HCT116 (cell line): ENCODE data around the gene KIR3DL3. TPM values are rescaled to one million over a fixed set of nuclear protein-coding genes. Genes with fewer than 3 reads are reported as not detected.
"Not testable (repeated sequence)": the region's sequence is repeated elsewhere in the genome, so short reads cannot be mapped to it uniquely, and the experiment has no call there.

Source experiments
- ATAC-seq: fragments of 200-7000 bp; cut with Tn5 transposase; 2 replicates; pipeline ENCODE4 v1.9.1; 2020; ENCODE audit warnings: mild to moderate bottlenecking, moderate library complexity
- BruUV-seq: library from RNA; stranded (reverse); fragments of 400-500 nt; replicated peaks from 2 replicates; lab custom pipeline; 2021; lab: Mats Ljungman, UMichigan
- CTCF ChIA-PET: fragments of 300-600 bp; sonication (Branson Sonifier 250); formaldehyde crosslinking; loops from one replicate; lab custom pipeline; 2021; ENCODE audit warnings: antibody characterized with exemption; lab: Charles Lee
- POLR2A ChIA-PET: fragments of 300-600, 350-600 bp; sonication (Branson Sonifier 250); formaldehyde crosslinking; loops from one replicate; lab custom pipeline; 2021; ENCODE audit warnings: antibody characterized with exemption; lab: Charles Lee
- RAD21 ChIA-PET, 2 experiments: fragments of 300-600 bp; sonication (Branson Sonifier 250); formaldehyde crosslinking; loops; one replicate each; lab custom pipeline; 2023; ENCODE audit warnings: low total read pairs in 2 of 2; ENCODE audit not compliant: uncharacterized antibody in 2 of 2, unreplicated experiment in 2 of 2, low non-redundant PET in 1 of 2; lab: Charles Lee
- DNase-seq: peaks from one replicate; pipeline ENCODE4 v3.0.0-alpha.2; 2010; ENCODE audit warnings: low read depth, low spot score
- H2AFZ ChIP-seq: fragments of 200-600 bp; shearing (Covaris generic), sonication (generic); 2 replicates; pipeline ENCODE4 v1.6.1; 2017; ENCODE audit warnings: low read depth, mixed run types, mixed read lengths, antibody characterized with exemption, low read length; ENCODE audit not compliant: poor library complexity, severe bottlenecking
- H3K27ac ChIP-seq: 2 replicates; pipeline ENCODE4 v1.5.1; 2012; ENCODE audit warnings: low read depth, low read length
- H3K27me3 ChIP-seq: fragments of 200-600 bp; sonication (generic); 2 replicates; pipeline ENCODE4 v1.6.1; 2016; ENCODE audit warnings: mixed run types, low read length, mixed read lengths; ENCODE audit not compliant: insufficient read depth
- H3K36me3 ChIP-seq, 2 experiments: fragments of 200-500 bp in 1 of 2; fragments of 200-600 bp in 1 of 2; sonication (Bioruptor generic) in 1 of 2; sonication (generic) in 1 of 2; 2 replicates each; pipeline versions ENCODE4 v1.5.1 to v1.6.1; 2014 to 2016; ENCODE audit warnings: low read length in 2 of 2, inconsistent platforms in 1 of 2, mixed read lengths in 1 of 2, mixed run types in 1 of 2; ENCODE audit not compliant: insufficient read depth in 2 of 2, control insufficient read depth in 1 of 2
- H3K4me1 ChIP-seq, 2 experiments: fragments of 200-600 bp in 1 of 2; sonication (generic) in 1 of 2; 2 replicates each; pipeline versions ENCODE4 v1.5.1 to v1.6.1; 2012 to 2017; ENCODE audit warnings: low read length in 2 of 2, inconsistent platforms in 1 of 2, mild to moderate bottlenecking in 1 of 2, mixed read lengths in 1 of 2, mixed run types in 1 of 2, moderate library complexity in 1 of 2; ENCODE audit not compliant: insufficient read depth in 2 of 2, control insufficient read depth in 1 of 2
- H3K4me2 ChIP-seq: fragments of 200-600 bp; sonication (generic); 2 replicates; pipeline ENCODE4 v1.6.1; 2017; ENCODE audit warnings: mixed run types, low read length, mixed read lengths
- H3K4me3 ChIP-seq, 2 experiments: fragments of 200-600 bp in 1 of 2; sonication (generic) in 1 of 2; replicated peaks in 1 of 2; 2 replicates each; pipeline ENCODE4 v1.5.1; 2011 to 2016; ENCODE audit warnings: low read length in 2 of 2, control low read depth in 1 of 2, low read depth in 1 of 2, mild to moderate bottlenecking in 1 of 2, mixed read lengths in 1 of 2, mixed run types in 1 of 2
- H3K79me2 ChIP-seq: fragments of 200-600 bp; sonication (generic); 2 replicates; pipeline ENCODE4 v1.6.1; 2017; ENCODE audit warnings: mild to moderate bottlenecking, mixed run types, low read length, moderate library complexity, mixed read lengths; ENCODE audit not compliant: insufficient read depth
- H3K9ac ChIP-seq: fragments of 200-600 bp; sonication (generic); 2 replicates; pipeline ENCODE4 v1.6.1; 2016; ENCODE audit warnings: low read length, mixed read lengths
- H3K9me2 ChIP-seq: fragments of 200-600 bp; sonication (generic), shearing (Covaris generic); 2 replicates; pipeline ENCODE4 v1.6.1; 2017; ENCODE audit warnings: mixed run types, mild to moderate bottlenecking, moderate library complexity; ENCODE audit not compliant: insufficient read depth
- H3K9me3 ChIP-seq, 2 experiments: fragments of 200-500 bp in 1 of 2; fragments of 200-600 bp in 1 of 2; sonication (Bioruptor generic) in 1 of 2; sonication (generic) in 1 of 2; 2 replicates each; pipeline ENCODE4 v1.6.1; 2014 to 2017; ENCODE audit warnings: low read length in 2 of 2, mixed read lengths in 2 of 2, inconsistent platforms in 1 of 2, low read depth in 1 of 2, mild to moderate bottlenecking in 1 of 2, mixed run types in 1 of 2, moderate library complexity in 1 of 2; ENCODE audit not compliant: control insufficient read depth in 1 of 2, insufficient read depth in 1 of 2
- H4K20me1 ChIP-seq: fragments of 200-600 bp; sonication (generic), shearing (Covaris generic); 2 replicates; pipeline ENCODE4 v1.6.1; 2017; ENCODE audit warnings: mixed run types, mild to moderate bottlenecking, moderate library complexity; ENCODE audit not compliant: insufficient read depth
- intact Hi-C: fragments of 100-400 bp; cut with micrococcal nuclease; formaldehyde crosslinking; loops from 2 replicates; pipeline ENCODE4 v1.10.0; 2022
- total RNA-seq: library from RNA; stranded (reverse); gene quantifications from one replicate; pipeline ENCODE4 v1.2.1, GENCODE V29; 2021; ENCODE audit not compliant: unreplicated experiment

Gene KIR3DL3
- total RNA-seq, 1 experiment from 2014 or later: not detected

GRCh38 chr19:54775830-54776229 is 51.6 kb downstream of the KIR3DL3 start:
- H3K9me2 ChIP-seq, BruUV-seq, H3K27ac ChIP-seq, H4K20me1 ChIP-seq, H3K9me3 ChIP-seq, H3K4me1 ChIP-seq, H3K79me2 ChIP-seq, RAD21 ChIA-PET, DNase-seq, POLR2A ChIA-PET, H3K36me3 ChIP-seq, H3K9ac ChIP-seq, H3K27me3 ChIP-seq, ATAC-seq, H2AFZ ChIP-seq, CTCF ChIA-PET, H3K4me3 ChIP-seq, H3K4me2 ChIP-seq: not testable (repeated sequence)
- intact Hi-C loops: loop anchor here (10.0 kb wide), 1 partner anchor 79 kb away; the partner anchor contains the start of gene KIR3DL2

- H4K20me1 ChIP-seq, H3K4me1 ChIP-seq, H3K4me2 ChIP-seq, H3K9me3 ChIP-seq, H3K9me2 ChIP-seq, CTCF ChIA-PET, RAD21 ChIA-PET, H3K27ac ChIP-seq, POLR2A ChIA-PET, H2AFZ ChIP-seq, H3K36me3 ChIP-seq, BruUV-seq, H3K9ac ChIP-seq, H3K27me3 ChIP-seq, H3K79me2 ChIP-seq, H3K4me3 ChIP-seq, DNase-seq, ATAC-seq: not testable (repeated sequence)
- intact Hi-C loops: loop anchor here (10.0 kb wide), 1 partner anchor 77 kb away; the partner anchor contains the start of gene KIR3DL2
Measured at GRCh38 chr19:54777851-54778250, 53.6 kb downstream of the KIR3DL3 start.

- POLR2A ChIA-PET, H3K4me2 ChIP-seq, RAD21 ChIA-PET, H3K9me2 ChIP-seq, H3K9me3 ChIP-seq, H2AFZ ChIP-seq, H3K4me3 ChIP-seq, H3K4me1 ChIP-seq, H4K20me1 ChIP-seq, H3K79me2 ChIP-seq, ATAC-seq, H3K27me3 ChIP-seq, H3K9ac ChIP-seq, DNase-seq, H3K36me3 ChIP-seq, BruUV-seq, CTCF ChIA-PET, H3K27ac ChIP-seq: not testable (repeated sequence)
- intact Hi-C loops: loop anchor here (10.0 kb wide), 1 partner anchor 76 kb away; the partner anchor contains the start of gene KIR3DL2
Measured at GRCh38 chr19:54778896-54779295, 54.7 kb downstream of the KIR3DL3 start.

GRCh38 chr19:54782916-54783315 is 58.7 kb downstream of the KIR3DL3 start:
- H3K4me3 ChIP-seq, H3K27me3 ChIP-seq, H3K9ac ChIP-seq, H3K9me3 ChIP-seq, H3K27ac ChIP-seq, H3K9me2 ChIP-seq, intact Hi-C loops, RAD21 ChIA-PET, H3K36me3 ChIP-seq, H3K4me1 ChIP-seq, POLR2A ChIA-PET, ATAC-seq, BruUV-seq, CTCF ChIA-PET, H3K4me2 ChIP-seq, DNase-seq, H4K20me1 ChIP-seq, H2AFZ ChIP-seq, H3K79me2 ChIP-seq: not testable (repeated sequence)
